NCI-H345 (cell line): ENCODE data around the gene MAB21L3.

ENCODE experiments used
- DNase-seq: peaks from one replicate; lab custom pipeline; 2025; lab: John Stamatoyannopoulos, UW

The MAB21L3 gene

GRCh38 chr1:116111524-116112021 lies 374 bp downstream of the MAB21L3 start:
- no peak for DNase-seq

GRCh38 chr1:116112388-116113140 lies 1.4 kb downstream of the MAB21L3 start:
- no peak for DNase-seq

- DNase-seq: no peak
These were observed 2.4 kb downstream of the MAB21L3 start for GRCh38 chr1:116113615-116114014.

- no peak for DNase-seq
These were observed 4.6 kb downstream of the MAB21L3 start for GRCh38 chr1:116115476-116116439.

GRCh38 chr1:116118471-116118870 lies 7.3 kb downstream of the MAB21L3 start:
- DNase-seq: no peak

- DNase-seq: no peak
These were observed 8.7 kb downstream of the MAB21L3 start for GRCh38 chr1:116119876-116120275.

- DNase-seq: no peak
These were observed 12.0 kb downstream of the MAB21L3 start for GRCh38 chr1:116122955-116123757.

GRCh38 chr1:116123837-116124533 lies 12.8 kb downstream of the MAB21L3 start:
- no peak for DNase-seq

- no peak for DNase-seq
These were observed 14.6 kb downstream of the MAB21L3 start for GRCh38 chr1:116125758-116126157.

- no peak for DNase-seq
These were observed 15.1 kb downstream of the MAB21L3 start for GRCh38 chr1:116126281-116126680.

- no peak for DNase-seq
These were observed 16.1 kb downstream of the MAB21L3 start for GRCh38 chr1:116127123-116127847.

GRCh38 chr1:116127848-116128540 lies 16.8 kb downstream of the MAB21L3 start:
- DNase-seq: no peak

- no peak for DNase-seq
These were observed 17.5 kb downstream of the MAB21L3 start for GRCh38 chr1:116128664-116129063.

GRCh38 chr1:116129537-116129936 lies 18.3 kb downstream of the MAB21L3 start:
- DNase-seq: no peak

GRCh38 chr1:116130356-116130755 lies 19.2 kb downstream of the MAB21L3 start:
- DNase-seq: no peak

GRCh38 chr1:116131170-116131569 lies 20.0 kb downstream of the MAB21L3 start:
- DNase-seq: no peak

- no peak for DNase-seq
These were observed 20.8 kb downstream of the MAB21L3 start for GRCh38 chr1:116131866-116132605.

- DNase-seq: peak; percentile 1
These were observed 22.7 kb downstream of the MAB21L3 start for GRCh38 chr1:116133696-116134475.

- DNase-seq: no peak
These were observed 23.2 kb downstream of the MAB21L3 start for GRCh38 chr1:116134476-116134773.
